ENCODE data around the gene ABHD8.
A peak's percentile ranks its signal among the peaks of the same experiment; 100 is the strongest.

The ABHD8 gene

DNA sequence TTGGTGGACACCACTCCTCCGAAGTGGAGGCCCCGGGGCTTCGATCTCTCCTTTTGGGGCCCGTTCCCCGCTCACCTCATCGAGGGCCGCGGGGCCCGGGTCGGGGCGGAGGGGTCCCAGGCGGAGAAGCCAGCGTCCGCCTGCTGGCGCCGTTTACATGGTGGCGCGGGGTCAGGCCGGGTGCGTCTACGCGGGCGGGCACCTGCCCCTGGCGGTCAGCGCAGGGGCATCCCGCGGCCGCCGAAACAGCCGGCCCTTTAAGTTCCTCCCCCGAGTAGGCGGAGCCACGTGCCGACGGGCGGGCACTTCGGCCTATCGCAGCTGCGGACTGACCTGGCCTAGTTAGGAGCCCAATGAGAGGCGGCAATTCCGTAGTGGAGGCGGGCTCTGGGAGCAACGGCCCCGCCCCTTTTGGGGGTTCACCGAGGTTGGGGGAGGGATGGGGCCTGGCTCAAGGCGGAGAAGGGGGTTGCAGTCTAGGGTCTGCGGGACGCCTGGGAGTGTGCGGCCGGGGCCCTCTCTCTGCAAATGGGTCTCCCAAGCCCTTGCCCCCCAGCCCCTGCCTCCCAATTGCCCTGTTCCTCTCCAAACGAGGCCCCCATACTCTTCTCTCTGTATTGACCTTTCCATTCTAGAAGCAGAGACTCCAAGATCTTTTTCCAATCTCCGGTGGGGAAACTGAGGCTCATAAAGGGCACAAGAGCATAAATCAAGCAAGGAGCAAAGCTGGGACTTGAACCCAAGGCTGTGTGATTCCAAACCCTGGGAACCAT, at the start of gene ABHD8:
Gene ABHD8 (minus strand): TSS at position 259 of the 773 bp plus-strand sequence. CDS start 1,809 bp downstream, outside the sequence.
- peak; percentile 88 for DNase-seq (ENCODE audit: low read depth)

DNA sequence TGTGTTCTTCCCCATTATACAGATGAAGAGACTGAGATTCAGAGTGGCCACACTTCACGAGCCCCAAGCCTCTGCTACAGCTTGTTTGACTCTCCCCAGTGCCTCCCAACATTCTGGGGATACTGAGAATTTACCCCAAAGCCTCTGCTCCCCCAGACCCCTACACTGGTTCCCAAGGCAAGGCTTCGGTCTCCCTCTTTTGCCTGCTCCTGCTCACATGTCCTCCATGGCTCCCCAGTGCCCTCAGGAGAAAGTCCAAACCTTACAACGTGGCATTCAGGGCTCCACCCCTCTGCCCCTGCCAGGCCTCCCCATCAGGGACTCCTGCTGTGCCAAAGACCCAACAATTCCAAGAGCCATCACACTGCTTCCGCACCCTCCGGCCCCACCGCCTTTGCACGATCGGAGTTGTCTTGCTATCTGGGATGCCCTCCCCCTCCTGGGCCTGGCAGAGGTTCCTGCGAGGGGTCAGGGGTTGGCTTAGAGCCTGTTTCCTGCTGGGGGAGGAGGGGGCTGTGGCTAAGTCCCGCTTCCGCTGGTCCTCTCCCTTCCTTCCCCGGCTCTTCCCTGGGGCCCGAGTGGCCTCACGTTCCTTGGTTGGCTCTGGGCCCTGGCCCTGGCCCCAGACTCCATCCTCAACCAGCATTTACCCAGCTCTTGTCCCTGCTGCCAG, 49.5 kb upstream of the ABHD8 start:
- no peak for DNase-seq (ENCODE audit: low read depth)

DNA sequence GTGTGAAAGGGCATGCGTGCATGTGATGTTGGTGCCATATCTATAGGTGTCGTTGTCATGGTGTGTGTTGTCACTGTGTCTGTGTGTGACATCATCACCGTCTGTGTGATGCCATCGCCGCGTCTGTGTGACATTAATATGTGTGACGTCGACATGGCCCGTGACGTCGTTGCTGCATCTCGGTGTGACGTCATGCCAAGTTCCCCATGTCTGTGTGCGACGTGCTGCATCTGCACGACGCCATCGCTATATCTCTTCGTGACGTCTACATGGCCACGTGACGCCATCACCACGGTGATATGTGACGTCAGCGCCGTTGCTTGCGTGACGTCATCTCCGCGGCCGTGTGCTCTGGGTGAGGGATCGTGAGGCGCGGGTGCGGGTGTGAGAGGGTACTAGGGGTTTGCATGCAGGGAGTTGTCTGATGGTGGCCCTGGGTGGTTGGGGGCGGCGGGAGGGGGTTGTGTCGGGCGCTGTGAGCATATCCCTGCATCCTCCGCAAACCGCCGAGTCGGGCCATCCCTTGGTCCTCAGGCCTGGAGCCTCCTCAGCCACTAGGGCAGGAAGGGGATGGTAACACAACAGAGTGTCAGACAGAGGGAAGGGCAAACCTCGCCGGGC, 48.7 kb upstream of the ABHD8 start:
- no peak for DNase-seq (ENCODE audit: low read depth)

GRCh38 chr19:17348700-17349099, 45.5 kb upstream of the ABHD8 start:
- no peak for DNase-seq (ENCODE audit: low read depth)

GRCh38 chr19:17347877-17348276, 44.7 kb upstream of the ABHD8 start:
- DNase-seq (ENCODE audit: low read depth): no peak

DNA sequence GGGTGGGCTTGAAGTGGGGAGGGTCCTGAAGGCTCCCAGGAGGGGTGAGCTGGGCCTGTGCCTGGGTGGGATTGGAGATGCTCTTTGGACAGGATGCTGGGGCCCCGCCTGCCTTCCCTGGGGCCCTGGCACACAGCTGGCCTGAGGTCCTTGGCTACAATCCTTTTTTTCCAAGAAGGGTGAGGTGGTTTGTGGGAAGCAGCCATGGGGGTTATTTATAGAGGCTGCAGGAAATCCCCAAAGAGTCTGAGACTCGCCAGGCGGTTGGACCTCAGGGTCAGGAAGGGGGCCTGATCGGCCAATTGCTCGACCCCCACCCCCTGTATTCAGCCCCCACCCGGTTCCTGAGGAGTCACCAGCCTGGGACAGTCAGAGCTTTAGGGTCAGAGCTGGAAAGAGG, 44.1 kb upstream of the ABHD8 start:
- no peak for DNase-seq (ENCODE audit: low read depth)

GRCh38 chr19:17346109-17346671, 43.0 kb upstream of the ABHD8 start:
- peak; percentile 61 for DNase-seq (ENCODE audit: low read depth)

GRCh38 chr19:17341845-17342244, 38.6 kb upstream of the ABHD8 start:
- DNase-seq (ENCODE audit: low read depth): no peak

GRCh38 chr19:17341386-17341785, 38.2 kb upstream of the ABHD8 start:
- DNase-seq (ENCODE audit: low read depth): no peak

GRCh38 chr19:17340871-17341357, 37.7 kb upstream of the ABHD8 start:
- DNase-seq (ENCODE audit: low read depth): no peak

DNA sequence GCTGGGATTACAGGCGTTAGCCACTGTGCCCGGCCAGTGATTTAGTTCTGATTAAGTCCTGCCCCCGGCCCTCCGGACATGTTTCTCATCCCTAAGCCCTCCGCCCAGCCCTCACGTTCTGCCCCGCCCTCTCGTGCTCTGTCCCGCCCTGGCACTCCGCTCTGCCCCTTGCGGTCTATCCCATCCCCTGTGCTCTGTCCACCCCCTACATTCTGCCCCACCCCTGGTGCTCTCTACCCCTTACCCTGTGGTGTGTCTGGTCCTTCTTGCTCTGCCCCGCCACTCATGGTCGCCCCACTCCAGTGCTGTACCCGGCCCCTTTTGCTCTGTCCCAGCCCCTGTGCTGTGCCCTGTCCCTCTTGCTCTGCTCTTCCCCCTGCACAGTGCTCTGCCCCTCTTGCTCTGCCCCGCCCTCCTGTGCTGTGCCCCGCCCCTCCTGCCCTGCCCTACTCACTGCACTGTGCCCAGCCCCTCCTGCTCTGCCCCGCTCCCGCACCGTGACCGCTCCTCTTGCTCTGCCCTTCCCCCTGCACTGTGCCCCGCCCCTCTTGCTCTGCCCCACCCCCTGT, 37.2 kb upstream of the ABHD8 start:
- no peak for DNase-seq (ENCODE audit: low read depth)

DNA sequence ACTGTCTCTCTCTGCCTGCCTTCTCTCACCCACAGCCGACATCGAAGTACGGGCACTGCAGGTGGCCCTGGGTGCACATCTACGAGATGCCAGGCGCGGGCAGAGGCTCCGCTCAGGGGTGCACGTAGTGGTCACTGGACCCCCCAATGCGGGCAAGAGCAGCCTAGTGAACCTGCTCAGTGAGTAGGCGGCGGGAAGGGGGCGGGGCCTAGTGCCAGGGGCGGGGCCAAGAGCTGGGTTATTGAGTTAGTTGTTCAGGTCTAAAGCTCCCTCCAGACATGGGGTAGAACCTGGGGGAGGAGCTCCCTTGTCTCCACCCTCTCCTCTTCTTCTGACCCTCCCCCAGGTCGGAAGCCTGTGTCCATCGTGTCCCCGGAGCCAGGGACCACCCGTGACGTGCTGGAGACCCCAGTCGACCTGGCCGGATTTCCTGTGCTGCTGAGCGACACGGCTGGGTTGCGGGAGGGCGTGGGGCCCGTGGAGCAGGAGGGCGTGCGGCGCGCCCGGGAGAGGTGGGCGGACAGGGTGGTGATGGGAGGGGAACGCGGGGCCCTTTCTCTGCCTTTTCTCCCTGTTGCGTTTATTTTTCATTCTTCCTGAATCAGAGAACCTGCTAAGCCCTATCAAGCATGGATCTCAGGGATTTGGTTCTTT, 36.0 kb upstream of the ABHD8 start:
- DNase-seq (ENCODE audit: low read depth): peak; percentile 35

DNA sequence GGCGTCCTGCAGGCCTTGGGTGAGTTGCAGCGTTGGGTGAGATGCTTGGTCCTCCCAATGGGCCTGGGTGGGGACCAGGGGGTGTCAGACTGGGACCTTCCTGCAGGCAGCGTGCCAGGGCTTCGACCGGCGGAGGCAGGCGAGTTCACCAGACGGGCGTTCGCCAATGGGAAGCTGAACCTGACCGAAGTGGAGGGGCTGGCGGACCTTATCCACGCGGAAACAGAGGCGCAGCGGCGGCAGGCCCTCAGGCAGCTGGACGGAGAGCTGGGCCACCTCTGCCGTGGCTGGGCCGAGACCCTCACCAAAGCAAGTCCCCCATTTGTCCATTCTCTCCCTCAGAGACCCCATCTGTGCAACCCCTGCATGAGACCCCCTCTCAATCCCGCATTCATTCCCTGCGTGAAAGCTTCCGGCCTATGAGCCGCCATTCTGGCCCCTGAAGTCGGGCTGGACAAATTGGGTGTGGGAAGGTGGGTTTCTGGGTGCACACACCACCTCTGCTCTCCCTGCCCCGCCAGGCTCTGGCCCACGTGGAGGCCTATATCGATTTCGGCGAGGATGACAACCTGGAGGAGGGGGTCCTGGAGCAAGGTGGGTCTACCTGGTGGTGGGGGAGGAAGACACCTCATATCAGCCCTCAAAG, 35.3 kb upstream of the ABHD8 start:
- DNase-seq (ENCODE audit: low read depth): no peak

GRCh38 chr19:17337675-17338432, 34.6 kb upstream of the ABHD8 start:
- peak; percentile 17 for DNase-seq (ENCODE audit: low read depth)

GRCh38 chr19:17336872-17337674, 33.8 kb upstream of the ABHD8 start, which contains the start of gene GTPBP3:
GTPBP3 (plus strand) TSS chr19:17337553; CDS start chr19:17337612, 59 bp downstream.
- DNase-seq (ENCODE audit: low read depth): peak; percentile 91

DNA sequence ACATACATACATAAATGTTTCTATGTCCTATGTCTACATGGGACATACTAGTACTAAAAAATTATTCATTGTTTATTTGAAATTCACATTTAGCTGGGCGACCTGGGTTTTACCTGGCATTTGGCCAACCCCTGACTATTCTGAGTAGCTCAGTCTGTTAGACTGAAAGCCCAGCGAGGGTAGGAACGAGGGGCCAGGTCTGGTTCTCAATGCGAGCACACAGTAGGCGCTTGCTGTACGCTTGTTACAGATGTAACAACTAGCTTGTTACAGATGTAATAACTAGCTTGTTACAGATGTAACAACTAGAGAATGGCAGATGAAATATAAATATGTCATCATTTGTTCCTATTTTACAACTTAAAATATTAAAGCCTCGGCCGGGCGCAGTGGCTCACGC, 32.4 kb upstream of the ABHD8 start:
- DNase-seq (ENCODE audit: low read depth): no peak

- peak; percentile 94 for DNase-seq (ENCODE audit: low read depth)
These were observed 31.5 kb upstream of the ABHD8 start, which contains the start of gene ANO8 for GRCh38 chr19:17334414-17335409. ANO8 (minus strand) TSS chr19:17334855; CDS start chr19:17334670, 185 bp downstream.

All from stimulated activated CD8-positive, alpha-beta memory T cell treated with anti-CD3 and anti-CD28 coated beads, Interleukin-7, amount 100 ng/mL, for 24 hours (primary cell).